Measurements from ENCODE around the gene MTA3. TPM values are rescaled to one million over a fixed set of nuclear protein-coding genes. Genes with fewer than 3 reads are reported as not detected.
"Not testable (repeated sequence)": the region's sequence is repeated elsewhere in the genome, so short reads cannot be mapped to it uniquely, and the experiment has no call there.

The MTA3 gene
- total RNA-seq, 1 donor from 2014 or later: 25.6 TPM

- intact Hi-C loops (cut with micrococcal nuclease): not testable (repeated sequence)
Observed at GRCh38 chr2:42606166-42606565, 37.7 kb downstream of the MTA3 start.

GRCh38 chr2:42607101-42607637, 38.7 kb downstream of the MTA3 start:
- intact Hi-C loops (cut with micrococcal nuclease): no loop called here

DNA sequence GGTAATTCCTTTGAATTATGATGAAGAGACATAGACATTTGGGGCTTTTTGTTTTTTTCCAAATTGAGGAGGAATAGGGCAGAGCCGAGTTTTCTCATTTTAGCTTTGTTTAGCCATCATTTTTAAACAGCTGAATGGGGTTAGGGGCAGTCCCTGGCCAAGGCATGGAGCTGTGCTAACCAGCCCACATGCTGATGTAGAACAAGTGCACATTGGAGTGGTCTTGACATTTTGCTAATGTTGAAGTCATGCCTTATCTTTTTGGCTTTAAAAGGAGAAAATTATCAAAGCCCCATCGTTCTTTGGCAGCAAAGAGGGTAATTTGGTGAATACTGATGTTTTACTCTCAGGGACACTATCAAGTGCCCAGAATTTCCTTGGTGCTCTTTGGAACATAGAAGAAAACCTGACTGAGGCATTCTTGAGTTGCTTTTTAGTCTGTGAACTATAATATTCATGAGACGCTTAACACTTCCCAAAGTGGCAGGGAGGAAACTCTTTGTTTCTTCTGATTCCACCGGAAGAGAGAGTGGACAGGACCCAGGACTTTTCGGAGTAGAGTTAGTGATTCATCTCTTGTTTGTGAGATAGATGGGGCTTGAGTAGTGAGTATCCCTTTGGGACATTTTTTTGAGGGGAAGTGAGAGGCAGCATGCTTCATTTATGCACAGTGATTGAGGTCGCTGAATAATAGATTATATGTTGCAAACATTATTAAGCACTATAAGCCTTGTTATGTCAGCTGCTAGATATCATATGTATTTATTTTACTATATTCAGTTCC, 45.0 kb downstream of the MTA3 start:
- intact Hi-C loops (cut with micrococcal nuclease): no loop called here

DNA sequence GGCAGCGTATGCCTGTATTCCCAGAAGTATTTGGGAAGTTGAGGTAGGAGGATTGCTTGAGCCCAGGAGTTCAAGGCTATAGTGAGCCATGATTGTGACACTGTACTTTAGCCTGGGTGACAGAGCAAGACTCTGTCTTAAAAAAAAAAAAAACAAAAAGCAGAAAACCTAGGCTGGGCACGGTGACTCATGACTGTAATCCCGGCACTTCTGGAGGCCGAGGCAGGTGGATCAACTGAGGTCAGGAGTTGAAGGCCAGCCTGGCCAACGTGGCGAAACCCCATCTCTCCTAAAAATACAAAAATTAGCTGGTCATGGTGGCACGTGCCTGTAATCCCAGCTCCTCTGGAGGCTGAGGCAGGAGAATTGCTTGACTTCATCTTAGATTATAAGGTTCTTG, 46.4 kb downstream of the MTA3 start:
- intact Hi-C loops (cut with micrococcal nuclease): no loop called here

- intact Hi-C loops (cut with micrococcal nuclease): no loop called here
Observed at GRCh38 chr2:42618116-42618515, 49.7 kb downstream of the MTA3 start.

DNA sequence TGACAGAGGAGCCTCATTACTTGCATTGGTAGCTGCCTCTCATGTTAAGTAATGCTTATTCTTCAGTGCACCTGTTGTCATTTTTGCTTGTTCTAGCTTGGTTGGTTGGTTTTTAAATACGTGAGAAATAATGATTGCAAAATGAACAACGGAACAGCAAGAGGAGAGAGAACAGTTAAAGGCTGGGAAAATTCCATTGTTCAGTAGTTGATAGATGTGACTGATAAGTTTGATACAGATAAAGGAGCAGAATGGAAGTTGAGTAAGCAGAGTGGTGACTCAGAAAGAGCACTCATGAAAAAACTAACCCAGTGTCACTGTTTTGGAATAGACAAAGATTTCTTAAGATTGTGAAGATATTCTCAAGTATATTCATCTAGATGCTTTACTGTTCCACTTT, 50.5 kb downstream of the MTA3 start:
- intact Hi-C loops (cut with micrococcal nuclease): no loop called here

DNA sequence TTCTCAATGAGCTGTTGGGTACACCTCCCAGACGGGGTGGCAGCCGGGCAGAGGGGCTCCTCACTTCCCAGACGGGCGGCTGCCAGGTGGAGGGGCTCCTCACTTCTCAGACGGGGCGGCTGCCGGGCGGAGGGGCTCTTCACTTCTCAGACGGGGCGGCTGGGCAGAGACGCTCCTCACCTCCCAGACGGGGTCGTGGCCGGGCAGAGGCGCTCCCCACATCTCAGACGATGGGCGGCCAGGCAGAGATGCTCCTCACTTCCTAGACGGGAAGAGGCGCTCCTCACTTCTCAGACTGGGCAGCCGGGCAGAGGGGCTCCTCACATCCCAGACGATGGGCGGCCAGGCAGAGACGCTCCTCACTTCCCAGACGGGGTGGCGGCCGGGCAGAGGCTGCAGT, 53.2 kb downstream of the MTA3 start:
- intact Hi-C loops (cut with micrococcal nuclease): not testable (repeated sequence)

DNA sequence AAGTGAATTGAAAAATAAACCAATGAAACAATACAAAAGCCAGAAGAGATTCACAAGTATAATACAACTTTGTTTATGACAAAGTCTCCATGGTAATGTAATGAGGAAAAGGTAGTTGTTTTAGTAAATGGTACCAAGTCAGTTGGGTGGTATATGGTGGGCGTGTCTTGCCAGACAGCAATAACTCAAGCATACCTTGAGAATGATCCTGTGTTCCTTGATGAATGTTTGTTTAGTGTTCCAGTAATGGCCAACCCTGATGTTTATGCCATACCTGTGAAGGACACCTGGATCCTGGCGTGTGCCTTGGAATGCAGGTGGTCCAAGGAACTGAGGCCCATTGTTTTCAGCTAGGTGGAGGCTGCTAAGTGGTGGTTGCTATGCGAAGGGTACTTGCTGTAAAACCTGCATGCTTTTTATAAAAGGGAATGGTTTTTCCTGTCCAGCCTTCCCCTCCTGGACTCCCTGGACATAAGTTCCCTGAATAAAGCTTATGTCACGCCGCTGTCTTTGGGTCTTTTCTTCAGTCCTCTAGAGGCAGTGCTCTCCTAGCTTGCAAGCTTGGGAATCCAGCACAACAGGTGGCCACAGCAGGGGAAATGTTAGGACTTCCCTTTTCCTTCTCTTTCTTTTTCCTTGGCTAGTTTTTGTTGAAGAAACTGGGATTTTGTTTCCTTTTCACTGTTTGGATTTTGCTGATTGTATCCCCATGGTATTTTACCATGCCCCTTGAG, 54.7 kb downstream of the MTA3 start:
- intact Hi-C loops (cut with micrococcal nuclease): no loop called here

DNA sequence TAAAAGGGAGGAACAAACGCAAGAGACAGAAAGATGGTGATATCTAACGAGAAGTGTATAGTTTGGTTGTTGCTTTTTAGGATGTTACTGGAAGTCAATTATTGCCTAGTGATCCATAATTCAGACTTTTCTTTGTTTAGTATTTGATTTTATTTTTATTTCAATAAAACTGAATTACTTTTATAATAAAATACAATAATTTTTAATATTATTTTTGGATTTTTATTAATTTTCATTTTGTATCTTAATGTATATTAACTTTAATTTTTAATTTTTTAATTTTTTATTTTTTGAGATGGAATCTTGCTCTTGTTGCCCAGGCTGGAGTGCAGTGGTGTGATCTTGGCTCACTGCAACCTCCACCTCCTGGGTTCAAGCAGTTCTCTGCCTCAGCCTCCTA, 55.6 kb downstream of the MTA3 start:
- intact Hi-C loops (cut with micrococcal nuclease): no loop called here

DNA sequence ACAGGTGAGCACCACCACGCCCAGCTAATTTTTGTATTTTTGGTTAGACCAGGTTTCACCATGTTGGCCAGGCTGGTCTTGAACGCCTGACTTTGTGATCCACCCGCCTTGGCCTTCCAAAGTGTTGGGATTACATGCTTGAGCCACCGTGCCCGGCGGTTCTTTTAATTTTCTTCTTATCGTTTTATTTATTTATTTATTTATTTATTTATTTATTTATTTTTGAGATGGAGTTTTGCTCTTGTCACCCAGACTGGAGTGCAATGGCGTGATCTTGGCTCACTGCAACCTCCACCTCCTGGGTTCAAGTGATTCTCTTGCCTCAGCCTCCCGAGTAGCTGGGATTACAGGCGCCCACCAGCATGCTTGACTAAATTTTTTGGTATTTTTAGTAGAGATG, 59.6 kb downstream of the MTA3 start:
- intact Hi-C loops (cut with micrococcal nuclease): not testable (repeated sequence)

GRCh38 chr2:42636934-42637333, 68.5 kb downstream of the MTA3 start:
- intact Hi-C loops (cut with micrococcal nuclease): no loop called here

GRCh38 chr2:42638080-42638784, 69.8 kb downstream of the MTA3 start:
- intact Hi-C loops (cut with micrococcal nuclease): no loop called here

GRCh38 chr2:42639340-42640077, 71.1 kb downstream of the MTA3 start:
- intact Hi-C loops (cut with micrococcal nuclease): no loop called here

DNA sequence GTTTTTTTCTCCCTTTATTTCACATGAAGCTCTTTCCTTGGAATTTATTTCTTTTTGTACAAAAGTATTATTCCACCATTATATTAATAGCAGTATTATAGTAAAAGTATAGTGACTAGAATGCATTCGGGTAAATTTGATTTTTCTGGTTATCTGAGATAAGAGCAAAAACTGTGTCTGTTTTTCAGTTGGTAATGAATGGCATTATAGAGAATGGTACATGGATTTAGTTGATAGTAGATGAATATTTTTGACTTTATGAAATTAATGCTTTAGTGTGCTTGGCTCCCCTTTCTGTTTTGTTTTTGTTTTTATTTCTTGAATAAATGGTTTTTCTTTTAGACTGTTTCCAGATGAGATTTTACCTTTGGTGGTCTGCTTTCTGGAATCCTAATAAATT, 71.8 kb downstream of the MTA3 start:
- intact Hi-C loops (cut with micrococcal nuclease): no loop called here

- intact Hi-C loops (cut with micrococcal nuclease): not testable (repeated sequence)
Observed at GRCh38 chr2:42642371-42642770, 73.9 kb downstream of the MTA3 start.

DNA sequence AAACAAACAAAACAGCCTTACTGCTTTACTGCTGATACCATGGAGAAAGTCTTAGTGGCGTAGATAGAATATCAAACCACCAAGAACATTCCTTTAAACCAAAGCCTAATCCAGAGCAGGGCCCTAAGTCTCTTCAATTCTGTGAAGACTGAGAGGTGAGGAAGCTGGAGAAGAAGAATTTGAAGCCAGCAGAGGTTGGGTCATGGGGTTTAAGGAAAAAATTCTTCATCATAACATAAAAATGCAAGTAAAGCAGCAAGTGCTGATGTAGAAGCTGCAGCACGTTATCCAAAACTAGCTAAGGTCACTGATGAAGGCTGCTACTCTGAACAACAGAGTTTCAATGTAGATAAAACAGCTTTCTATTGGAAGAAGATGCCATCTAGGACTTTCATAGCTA, 77.1 kb downstream of the MTA3 start:
- intact Hi-C loops (cut with micrococcal nuclease): no loop called here

- intact Hi-C loops (cut with micrococcal nuclease): no loop called here
Observed at GRCh38 chr2:42648796-42649195, 80.4 kb downstream of the MTA3 start.

DNA sequence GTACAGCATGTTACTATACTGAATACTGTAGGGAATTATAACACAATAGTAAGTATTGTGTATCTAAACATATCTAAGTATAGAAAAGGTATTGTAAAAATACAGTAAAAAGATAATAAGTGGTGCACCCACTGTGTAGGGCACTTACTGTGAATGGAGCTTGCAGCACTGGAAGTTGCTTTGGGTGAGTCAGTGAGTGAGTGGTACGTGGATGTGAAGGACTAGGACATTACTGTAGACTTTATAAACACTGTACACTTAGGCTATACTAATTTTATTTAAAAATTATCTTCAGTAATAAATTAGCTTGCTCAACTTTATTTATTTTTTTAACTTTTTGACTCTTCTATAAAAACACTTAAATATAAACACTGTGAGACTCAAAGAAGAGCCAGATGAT, 82.6 kb downstream of the MTA3 start:
- intact Hi-C loops (cut with micrococcal nuclease): no loop called here

DNA sequence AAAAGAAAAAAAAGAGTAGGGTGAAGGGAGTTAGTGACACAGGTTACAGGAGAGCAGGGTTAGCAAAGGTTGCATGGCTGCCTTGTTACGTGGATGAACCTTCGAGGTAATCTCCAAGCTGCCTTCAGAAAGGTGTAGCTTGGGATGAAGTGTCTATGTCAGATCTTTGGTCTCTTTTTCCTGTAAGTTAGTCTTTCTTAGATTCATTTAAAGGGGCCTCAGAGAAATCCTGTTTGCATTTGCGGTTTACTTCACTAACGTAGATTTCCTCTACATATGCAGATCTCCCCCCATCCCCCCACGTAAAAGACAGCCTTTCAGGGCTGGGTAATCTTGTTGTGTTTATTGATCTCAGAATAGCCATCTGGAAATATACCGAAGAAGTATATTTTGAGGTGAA, 83.7 kb downstream of the MTA3 start:
- intact Hi-C loops (cut with micrococcal nuclease): no loop called here

- intact Hi-C loops (cut with micrococcal nuclease): no loop called here
Observed at GRCh38 chr2:42653039-42653438, 84.6 kb downstream of the MTA3 start.

DNA sequence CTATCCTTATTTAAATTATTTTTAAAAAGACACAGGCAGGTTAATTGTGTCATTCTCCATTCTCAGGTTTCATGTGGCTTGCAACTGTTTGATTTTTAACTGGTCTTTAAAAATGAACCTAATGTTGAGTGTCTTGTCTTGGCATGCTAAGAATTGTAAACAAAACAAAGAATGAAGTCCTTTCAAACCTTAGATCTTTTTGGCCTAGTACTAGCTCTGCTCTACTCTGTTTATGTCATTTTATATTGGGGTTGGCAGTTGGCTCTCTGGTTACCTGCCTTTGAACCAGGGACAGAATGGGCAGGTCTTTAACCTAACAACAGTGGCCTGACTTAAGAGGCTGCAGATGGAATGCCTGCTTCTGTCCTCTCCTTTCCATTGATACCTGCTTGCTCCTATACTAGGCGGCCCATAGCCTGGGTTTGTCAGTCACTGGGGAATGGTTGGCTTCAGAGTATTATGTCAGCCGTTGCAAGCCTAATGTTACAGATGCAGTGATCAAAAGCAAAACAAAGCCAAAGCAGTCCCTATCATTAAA, 85.5 kb downstream of the MTA3 start:
- intact Hi-C loops (cut with micrococcal nuclease): no loop called here
